Lung (tissue), 16 donors: ENCODE results near the gene LYSMD2. TPM values are rescaled to one million over a fixed set of nuclear protein-coding genes. Genes with fewer than 3 reads are reported as not detected.
A peak's percentile ranks its signal among the peaks of the same experiment; 100 is the strongest.
"Not testable (repeated sequence)": the region's sequence is repeated elsewhere in the genome, so short reads cannot be mapped to it uniquely, and the experiment has no call there.

ENCODE experiments used
- ATAC-seq: fragments of 200-7000 bp; cut with Tn5 transposase; one replicate; pipeline ENCODE4 v1.9.1; 2020; ENCODE audit warnings: moderate number of reproducible peaks; ENCODE audit not compliant: insufficient read depth, low FRiP score
- DNase-seq, 3 donors: peaks; one replicate each; pipeline ENCODE4 v3.0.0-alpha.2; 2013 to 2017
- H3K27ac ChIP-seq, 2 donors: one replicate each; pipeline ENCODE4 v1.5.1; 2013; ENCODE audit warnings: mild to moderate bottlenecking in 2 of 2, moderate library complexity in 2 of 2, control low read depth in 1 of 2, inconsistent platforms in 1 of 2, low read depth in 1 of 2, low read length in 1 of 2
- H3K27me3 ChIP-seq, 3 donors: one replicate each; pipeline ENCODE4 v1.5.1; 2013; ENCODE audit warnings: low read length in 2 of 3; ENCODE audit not compliant: control insufficient read depth in 3 of 3, insufficient read depth in 3 of 3
- H3K36me3 ChIP-seq, 4 donors: one replicate each; pipeline ENCODE4 v1.5.1; 2013; ENCODE audit warnings: low read length in 4 of 4, mild to moderate bottlenecking in 1 of 4, moderate library complexity in 1 of 4; ENCODE audit not compliant: control insufficient read depth in 4 of 4, insufficient read depth in 4 of 4
- H3K4me1 ChIP-seq, 5 donors: one replicate each; pipeline ENCODE4 v1.5.1; 2013; ENCODE audit warnings: low read length in 5 of 5, mild to moderate bottlenecking in 2 of 5, moderate library complexity in 1 of 5; ENCODE audit not compliant: control insufficient read depth in 5 of 5, insufficient read depth in 5 of 5
- H3K4me3 ChIP-seq: one replicate; pipeline ENCODE4 v1.5.1; 2013; ENCODE audit warnings: mild to moderate bottlenecking, control low read depth, moderate library complexity
- H3K9ac ChIP-seq, 2 donors: one replicate each; pipeline ENCODE4 v1.5.1; 2013; ENCODE audit warnings: low read length in 2 of 2, control low read depth in 1 of 2; ENCODE audit not compliant: insufficient read depth in 1 of 2
- H3K9me3 ChIP-seq, 4 donors: one replicate each; pipeline ENCODE4 v1.5.1; 2013; ENCODE audit warnings: low read length in 3 of 4, mild to moderate bottlenecking in 1 of 4, moderate library complexity in 1 of 4; ENCODE audit not compliant: control insufficient read depth in 4 of 4, insufficient read depth in 3 of 4
- CTCF ChIP-seq: IDR thresholded peaks from 2 replicates; pipeline ENCODE4 v1.5.1; 2012; ENCODE audit warnings: mild to moderate bottlenecking; ENCODE audit errors: control extremely low read depth, extremely low read depth
- WGBS, 2 donors: extraction: QIAGEN DNeasy Blood & Tissue Kit; methylation state at CpG; one replicate each; pipeline ENCODE4 v1.1.7; 2013; 5-methylcytosine and 5-hydroxymethylcytosine counted together
- long read RNA-seq, 5 donors: transcript quantifications; one replicate each; lab custom pipeline, GENCODE V29; 2026
- polyA plus RNA-seq, 2 donors: library from polyadenylated mRNA; stranded (reverse); fragments of 200-250 nt; gene quantifications; one replicate each; pipeline ENCODE4 v1.2.1, GENCODE V29; 2013
- total RNA-seq, 2 donors: library from RNA; depleted of rRNA in 1 of 2; stranded (reverse); fragments of >200 nt in 1 of 2; gene quantifications; one replicate each; pipeline ENCODE4 v1.2.1, GENCODE V29; 2014 to 2021
- donor health status: control.
- donor health status: control.
- donor health status: Bipolar disorder and iron deficiency.
- donor health status: healthy.
- donor health status: DM: yes; HTN: yes; CAD: no.

Gene LYSMD2, protein sequence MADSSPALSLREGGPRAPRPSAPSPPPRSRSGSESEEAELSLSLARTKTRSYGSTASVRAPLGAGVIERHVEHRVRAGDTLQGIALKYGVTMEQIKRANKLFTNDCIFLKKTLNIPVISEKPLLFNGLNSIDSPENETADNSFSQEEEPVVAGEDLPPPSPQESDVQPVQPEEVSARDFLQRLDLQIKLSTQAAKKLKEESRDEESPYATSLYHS
- total RNA-seq: 10 to 100 TPM in 1 of 2 donors, 1 to 10 TPM in 1; 8.1 to 12.9 TPM
- 10 to 100 TPM; 14.4 to 17.4 TPM for polyA plus RNA-seq
- long read RNA-seq, donor 1, partial matches to known transcripts: 0 of 4 reads
- long read RNA-seq, donor 1, other reads (novel, unspliced or antisense): 0 of 4 reads
- long read RNA-seq, donor 2, partial matches to known transcripts: 0 of 1 reads
- long read RNA-seq, donor 2, other reads (novel, unspliced or antisense): 0 of 1 reads
- long read RNA-seq, donor 3, partial matches to known transcripts: 0 of 2 reads
- long read RNA-seq, donor 3, other reads (novel, unspliced or antisense): 0 of 2 reads
- long read RNA-seq, donor 4, partial matches to known transcripts: 0 of 3 reads
- long read RNA-seq, donor 4, other reads (novel, unspliced or antisense): 0 of 3 reads
- long read RNA-seq, donor 5, partial matches to known transcripts: 0 of 5 reads
- long read RNA-seq, donor 5, other reads (novel, unspliced or antisense): 0 of 5 reads

DNA sequence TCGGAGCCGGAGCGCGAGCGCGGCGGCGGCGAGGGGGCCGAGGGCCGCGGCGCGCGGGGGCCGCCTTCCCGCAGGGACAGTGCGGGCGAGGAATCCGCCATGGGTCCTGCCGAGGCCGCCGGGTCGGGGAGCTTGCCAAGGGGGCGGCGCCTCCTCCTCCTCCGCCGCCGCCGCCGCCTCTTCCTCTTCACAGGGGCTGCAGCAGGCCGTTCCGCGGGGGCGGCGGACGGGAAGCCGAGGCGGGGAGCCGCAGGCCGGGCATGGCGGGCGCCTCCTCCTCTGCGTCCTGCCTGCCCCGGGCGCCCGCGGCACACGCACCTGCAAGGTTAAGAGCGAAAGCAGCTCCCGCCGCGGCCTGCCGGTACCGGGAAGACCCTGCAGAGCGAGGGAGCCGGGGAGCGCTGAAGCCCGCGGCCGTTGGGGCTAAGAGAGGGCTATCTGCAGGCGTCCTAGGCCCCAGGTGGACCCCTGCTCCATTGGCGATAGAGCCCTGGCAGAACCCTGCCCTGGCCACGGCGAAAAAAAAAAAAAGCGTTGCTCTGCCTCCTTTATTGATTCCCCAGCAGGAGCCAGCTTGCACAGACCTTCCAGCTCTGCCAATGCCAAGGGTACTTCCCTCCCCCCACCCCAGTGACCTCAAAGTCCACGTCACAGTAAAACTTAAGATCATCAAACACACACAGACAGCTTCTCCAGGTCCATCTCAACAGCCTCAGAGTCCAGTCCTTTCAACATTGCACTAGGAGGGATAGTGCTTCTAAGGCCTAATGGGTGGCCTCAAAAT is at the start of gene LYSMD2:
LYSMD2 (minus strand) TSS at position 134 of the 784 bp plus-strand sequence; CDS start at position 101, 33 bp downstream.
- H3K27me3 ChIP-seq: peaks cover 0 to 8% (median 3%) of the 10 kb centered on the region in 3 donors
- DNase-seq (peak; percentile 61 to 73 (median 73)), ATAC-seq (peak; percentile 90)
- H3K9me3 ChIP-seq: no peaks in the 10 kb centered on the region
- H3K27ac ChIP-seq: peak within 1 kb of the TSS; percentile 47 to 89
- peak within 1 kb of the TSS in 1 of 2 donors; percentile 82 for H3K9ac ChIP-seq
- H3K4me3 ChIP-seq: peak within 1 kb of the TSS; percentile 72
- WGBS, 2 donors: 0 to 1% methylated on average over 33 to 67 of the region's 67 CpGs
- H3K4me1 ChIP-seq: peaks cover 0 to 11% (median 3%) of the 10 kb centered on the region in 5 donors
- TF ChIP-seq CTCF: no peak
- no peaks in the 10 kb centered on the region for H3K36me3 ChIP-seq

DNA sequence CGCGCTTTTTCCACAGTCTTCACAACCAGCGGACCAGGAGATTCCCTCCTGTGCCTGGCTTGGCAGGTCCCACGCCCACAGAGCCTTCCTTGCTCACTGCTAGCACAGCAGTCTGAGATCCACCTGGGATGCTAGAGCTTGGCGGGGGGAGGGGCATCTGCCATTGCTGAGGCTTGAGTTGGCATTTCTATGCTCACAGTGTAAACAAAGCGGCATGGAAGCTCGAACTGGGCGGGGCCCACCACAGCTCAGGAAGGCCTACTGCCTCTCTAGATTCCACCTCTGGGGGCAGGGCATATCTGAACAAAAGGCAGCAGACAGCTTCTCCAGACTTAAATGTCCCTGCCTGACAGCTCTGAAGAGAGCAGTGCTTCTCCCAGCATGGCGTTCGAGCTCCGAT is 49.7 kb upstream of the LYSMD2 start:
- not testable (repeated sequence) for H3K27me3 ChIP-seq, H3K36me3 ChIP-seq, H3K9me3 ChIP-seq, DNase-seq, H3K27ac ChIP-seq, H3K9ac ChIP-seq, H3K4me1 ChIP-seq, H3K4me3 ChIP-seq, ATAC-seq
- 89 to 93% methylated on average over 11 of the region's 11 CpGs for whole genome bisulfite sequencing, 2 donors

- 95% methylated on average over 3 of the region's 3 CpGs for WGBS, 2 donors
- H3K9ac ChIP-seq: no peak overlapping the region
- TF ChIP-seq CTCF: no peak
- no peaks in the 10 kb centered on the region for H3K27me3 ChIP-seq
- H3K36me3 ChIP-seq: peaks cover 2 to 6% (median 4%) of the 10 kb centered on the region in 4 donors
- H3K9me3 ChIP-seq: no peaks in the 10 kb centered on the region
- no peak overlapping the region for H3K4me3 ChIP-seq
- peaks cover 0 to 1% (median 0%) of the 10 kb centered on the region in 5 donors for H3K4me1 ChIP-seq
- H3K27ac ChIP-seq: no peak overlapping the region
- no peak for ATAC-seq
- no peak for DNase-seq
These were observed 46.5 kb upstream of the LYSMD2 start for GRCh38 chr15:51783967-51784366.
